Measurements from ENCODE around the gene APC2.

Gene APC2

GRCh38 chr19:1432507-1432887 lies 17.4 kb upstream of the APC2 start:
- TF ChIP-seq, protein P1, sequence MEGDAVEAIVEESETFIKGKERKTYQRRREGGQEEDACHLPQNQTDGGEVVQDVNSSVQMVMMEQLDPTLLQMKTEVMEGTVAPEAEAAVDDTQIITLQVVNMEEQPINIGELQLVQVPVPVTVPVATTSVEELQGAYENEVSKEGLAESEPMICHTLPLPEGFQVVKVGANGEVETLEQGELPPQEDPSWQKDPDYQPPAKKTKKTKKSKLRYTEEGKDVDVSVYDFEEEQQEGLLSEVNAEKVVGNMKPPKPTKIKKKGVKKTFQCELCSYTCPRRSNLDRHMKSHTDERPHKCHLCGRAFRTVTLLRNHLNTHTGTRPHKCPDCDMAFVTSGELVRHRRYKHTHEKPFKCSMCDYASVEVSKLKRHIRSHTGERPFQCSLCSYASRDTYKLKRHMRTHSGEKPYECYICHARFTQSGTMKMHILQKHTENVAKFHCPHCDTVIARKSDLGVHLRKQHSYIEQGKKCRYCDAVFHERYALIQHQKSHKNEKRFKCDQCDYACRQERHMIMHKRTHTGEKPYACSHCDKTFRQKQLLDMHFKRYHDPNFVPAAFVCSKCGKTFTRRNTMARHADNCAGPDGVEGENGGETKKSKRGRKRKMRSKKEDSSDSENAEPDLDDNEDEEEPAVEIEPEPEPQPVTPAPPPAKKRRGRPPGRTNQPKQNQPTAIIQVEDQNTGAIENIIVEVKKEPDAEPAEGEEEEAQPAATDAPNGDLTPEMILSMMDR (IDR thresholded peaks at IDR 0.05; ENCODE audit: low read depth, low read length), result no peak
- Histone ChIP-seq H3K9me3 (ENCODE audit: severe bottlenecking) (no peaks in the 10 kb centered on the region), H3K4me3 (ENCODE audit: low read depth, low read length) (no peak overlapping the region), H3K36me3 (peaks cover 79% of the 10 kb centered on the region), H3K27ac (no peak overlapping the region), H3K27me3 (ENCODE audit: insufficient read depth, low read depth, severe bottlenecking) (no peaks in the 10 kb centered on the region)
- no peak for DNase-seq

- no peak for DNase-seq
- H3K36me3 ChIP-seq, result peaks cover 71% of the 10 kb centered on the region
Measured at GRCh38 chr19:1433119-1434039, 16.5 kb upstream of the APC2 start.

DNA sequence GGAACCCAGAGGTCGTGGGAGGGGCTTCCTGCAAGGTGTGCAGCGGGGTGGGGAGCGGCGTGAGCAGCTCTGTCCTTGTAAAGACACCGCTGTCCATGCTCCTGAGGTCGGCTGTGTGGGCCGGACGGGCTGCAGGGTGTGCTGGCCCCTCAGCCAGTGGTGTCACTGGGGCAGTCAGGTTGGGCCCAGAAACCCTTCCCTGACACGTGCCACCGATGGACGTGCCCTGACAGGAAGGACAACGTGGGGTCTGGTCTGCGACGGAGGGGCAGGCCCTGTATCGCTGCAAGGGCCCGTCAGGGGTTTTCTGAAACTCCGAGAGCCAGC lies 15.9 kb upstream of the APC2 start:
- H3K27ac ChIP-seq, result no peak overlapping the region

More at GRCh38 chr19:1433119-1434039, 16.5 kb upstream of the APC2 start:
- TF ChIP-seq, protein P1 (IDR thresholded peaks at IDR 0.05; ENCODE audit: low read depth, low read length), result no peak
- Histone ChIP-seq H3K27ac (no peak overlapping the region), H3K27me3 (ENCODE audit: insufficient read depth, low read depth, severe bottlenecking) (no peaks in the 10 kb centered on the region), H3K4me3 (ENCODE audit: low read depth, low read length) (no peak overlapping the region), H3K9me3 (ENCODE audit: severe bottlenecking) (no peaks in the 10 kb centered on the region)

GRCh38 chr19:1434577-1435060 lies 15.3 kb upstream of the APC2 start:
- TF ChIP-seq, protein P1 (IDR thresholded peaks at IDR 0.05; ENCODE audit: low read depth, low read length), result no peak
- H3K9me3 ChIP-seq (ENCODE audit: severe bottlenecking), result no peaks in the 10 kb centered on the region
- peaks cover 68% of the 10 kb centered on the region for H3K36me3 ChIP-seq
- H3K4me3 ChIP-seq (ENCODE audit: low read depth, low read length), result no peak overlapping the region
- no peaks in the 10 kb centered on the region for H3K27me3 ChIP-seq (ENCODE audit: insufficient read depth, low read depth, severe bottlenecking)
- no peak overlapping the region for H3K27ac ChIP-seq
- no peak for DNase-seq

More for the DNA sequence above, 15.9 kb upstream of the APC2 start:
- H3K36me3 ChIP-seq, result peaks cover 68% of the 10 kb centered on the region
- no peak for DNase-seq
- TF ChIP-seq, protein P1 (IDR thresholded peaks at IDR 0.05; ENCODE audit: low read depth, low read length), result no peak
- H3K9me3 ChIP-seq (ENCODE audit: severe bottlenecking), result no peaks in the 10 kb centered on the region
- no peaks in the 10 kb centered on the region for H3K27me3 ChIP-seq (ENCODE audit: insufficient read depth, low read depth, severe bottlenecking)
- H3K4me3 ChIP-seq (ENCODE audit: low read depth, low read length), result no peak overlapping the region

DNA sequence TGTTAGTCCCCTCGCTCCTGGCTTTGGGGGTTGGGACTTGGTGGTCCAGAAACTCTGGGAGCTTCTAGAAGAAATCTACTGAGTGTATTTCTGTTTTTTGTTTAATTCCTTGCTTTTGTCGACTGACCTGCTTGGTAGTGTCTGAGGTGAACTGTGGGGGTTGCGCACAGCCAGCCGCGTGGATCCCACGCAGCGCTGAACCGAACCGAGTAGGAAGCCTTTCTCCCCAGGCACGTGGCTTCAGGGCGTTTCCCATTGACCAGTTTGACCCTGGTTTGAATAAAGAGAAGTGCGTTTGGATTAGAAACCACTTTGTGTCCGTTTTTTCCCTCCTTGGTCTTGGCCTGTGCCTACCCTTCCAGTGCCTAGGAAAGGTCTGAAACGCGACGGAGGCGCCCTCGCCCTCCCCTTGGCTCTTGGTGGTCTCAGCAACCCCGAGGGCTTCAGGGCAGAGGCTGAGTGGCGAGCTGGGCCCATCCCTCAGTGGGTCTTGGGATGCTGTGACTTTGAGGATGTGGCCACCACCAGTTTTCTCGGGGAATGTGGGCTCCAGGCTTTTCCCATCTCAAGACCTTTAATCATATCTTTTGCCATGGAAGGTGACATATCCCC lies 14.4 kb upstream of the APC2 start:
- H3K9me3 ChIP-seq (ENCODE audit: severe bottlenecking), result no peaks in the 10 kb centered on the region
- no peak overlapping the region for H3K4me3 ChIP-seq (ENCODE audit: low read depth, low read length)
- TF ChIP-seq, protein P1 (IDR thresholded peaks at IDR 0.05; ENCODE audit: low read depth, low read length), result no peak
- no peaks in the 10 kb centered on the region for H3K27me3 ChIP-seq (ENCODE audit: insufficient read depth, low read depth, severe bottlenecking)
- H3K36me3 ChIP-seq, result peaks cover 70% of the 10 kb centered on the region
- no peak for DNase-seq
- no peak overlapping the region for H3K27ac ChIP-seq

Measured in WERI-Rb-1 (cell line).